ENCODE data around the gene USP13. TPM values are rescaled to one million over a fixed set of nuclear protein-coding genes. Genes with fewer than 3 reads are reported as not detected.
"Not testable (repeated sequence)": the region's sequence is repeated elsewhere in the genome, so short reads cannot be mapped to it uniquely, and the experiment has no call there.

Gene USP13
- total RNA-seq, 1 donor from 2014 or later: 7.2 TPM

GRCh38 chr3:179653096-179653797, 407 bp downstream of the USP13 start:
- intact Hi-C loops (cut with micrococcal nuclease): loop anchor here (1.0 to 5.0 kb wide), 12 partner anchors 49 to 1334 kb away; partner anchors contain the start of genes ACTL6A, DNAJC19, FXR1 and GNB4

- intact Hi-C loops (cut with micrococcal nuclease): no loop called here
Measured at GRCh38 chr3:179655236-179655635, 2.4 kb downstream of the USP13 start.

GRCh38 chr3:179658606-179659005, 5.8 kb downstream of the USP13 start:
- intact Hi-C loops (cut with micrococcal nuclease): no loop called here

- intact Hi-C loops (cut with micrococcal nuclease): no loop called here
Measured at GRCh38 chr3:179660872-179661271, 8.0 kb downstream of the USP13 start.

GRCh38 chr3:179661777-179662176, 8.9 kb downstream of the USP13 start:
- intact Hi-C loops (cut with micrococcal nuclease): no loop called here

GRCh38 chr3:179663093-179663492, 10.3 kb downstream of the USP13 start:
- intact Hi-C loops (cut with micrococcal nuclease): no loop called here

GRCh38 chr3:179666030-179666429, 13.2 kb downstream of the USP13 start:
- intact Hi-C loops (cut with micrococcal nuclease): no loop called here

- intact Hi-C loops (cut with micrococcal nuclease): no loop called here
Measured at GRCh38 chr3:179666436-179667035, 13.7 kb downstream of the USP13 start.

- intact Hi-C loops (cut with micrococcal nuclease): no loop called here
Measured at GRCh38 chr3:179668429-179668828, 15.6 kb downstream of the USP13 start.

- intact Hi-C loops (cut with micrococcal nuclease): no loop called here
Measured at GRCh38 chr3:179670311-179670710, 17.5 kb downstream of the USP13 start.

GRCh38 chr3:179671309-179671708, 18.5 kb downstream of the USP13 start:
- intact Hi-C loops (cut with micrococcal nuclease): no loop called here

- intact Hi-C loops (cut with micrococcal nuclease): no loop called here
Measured at GRCh38 chr3:179671747-179672242, 19.0 kb downstream of the USP13 start.

- intact Hi-C loops (cut with micrococcal nuclease): no loop called here
Measured at GRCh38 chr3:179672918-179673317, 20.1 kb downstream of the USP13 start.

GRCh38 chr3:179673523-179673922, 20.7 kb downstream of the USP13 start:
- intact Hi-C loops (cut with micrococcal nuclease): no loop called here

- intact Hi-C loops (cut with micrococcal nuclease): no loop called here
Measured at GRCh38 chr3:179676081-179676480, 23.2 kb downstream of the USP13 start.

- intact Hi-C loops (cut with micrococcal nuclease): no loop called here
Measured at GRCh38 chr3:179677884-179678283, 25.0 kb downstream of the USP13 start.

GRCh38 chr3:179681492-179682263, 28.8 kb downstream of the USP13 start:
- intact Hi-C loops (cut with micrococcal nuclease): no loop called here

- intact Hi-C loops (cut with micrococcal nuclease): no loop called here
Measured at GRCh38 chr3:179682426-179683080, 29.7 kb downstream of the USP13 start.

GRCh38 chr3:179683286-179683685, 30.4 kb downstream of the USP13 start:
- intact Hi-C loops (cut with micrococcal nuclease): not testable (repeated sequence)

GRCh38 chr3:179687967-179688535, 35.2 kb downstream of the USP13 start:
- intact Hi-C loops (cut with micrococcal nuclease): no loop called here

- intact Hi-C loops (cut with micrococcal nuclease): no loop called here
Measured at GRCh38 chr3:179688850-179689249, 36.0 kb downstream of the USP13 start.
